DMS79 (cell line): ENCODE data around the gene PRDM1.

Source experiments
- DNase-seq: peaks from one replicate; lab custom pipeline; 2025; lab: John Stamatoyannopoulos, UW

Gene PRDM1

GRCh38 chr6:106116125-106116832, 30.1 kb downstream of the PRDM1 start:
- no peak for DNase-seq

- no peak for DNase-seq
Measured at GRCh38 chr6:106117579-106117978, 31.4 kb downstream of the PRDM1 start.

GRCh38 chr6:106118835-106119431, 32.8 kb downstream of the PRDM1 start:
- no peak for DNase-seq

GRCh38 chr6:106119546-106119945, 33.4 kb downstream of the PRDM1 start:
- no peak for DNase-seq

- no peak for DNase-seq
Measured at GRCh38 chr6:106120006-106120405, 33.9 kb downstream of the PRDM1 start.

- DNase-seq, result no peak
Measured at GRCh38 chr6:106120406-106120805, 34.3 kb downstream of the PRDM1 start.

GRCh38 chr6:106122306-106122918, 36.3 kb downstream of the PRDM1 start:
- peak; percentile 36 for DNase-seq

GRCh38 chr6:106122938-106123656, 37.0 kb downstream of the PRDM1 start:
- no peak for DNase-seq

GRCh38 chr6:106124015-106124414, 37.9 kb downstream of the PRDM1 start:
- DNase-seq, result no peak

GRCh38 chr6:106124437-106125430, 38.6 kb downstream of the PRDM1 start:
- DNase-seq, result no peak

GRCh38 chr6:106125925-106126435, 39.8 kb downstream of the PRDM1 start:
- no peak for DNase-seq

GRCh38 chr6:106126482-106126881, 40.3 kb downstream of the PRDM1 start:
- no peak for DNase-seq

GRCh38 chr6:106128981-106129781, 43.0 kb downstream of the PRDM1 start:
- no peak for DNase-seq

- no peak for DNase-seq
Measured at GRCh38 chr6:106132153-106132698, 46.1 kb downstream of the PRDM1 start.

GRCh38 chr6:106133040-106133439, 46.9 kb downstream of the PRDM1 start:
- DNase-seq, result no peak

- DNase-seq, result no peak
Measured at GRCh38 chr6:106134087-106134770, 48.1 kb downstream of the PRDM1 start.

GRCh38 chr6:106134906-106135634, 48.9 kb downstream of the PRDM1 start:
- no peak for DNase-seq

GRCh38 chr6:106135911-106136571, 49.9 kb downstream of the PRDM1 start:
- DNase-seq, result no peak
